IPS-NIHi7 (cell line): ENCODE results near the gene TMED4.

ENCODE experiments used
- DNase-seq: peaks from one replicate; pipeline ENCODE4 v3.0.0; 2012; ENCODE audit warnings: mixed read lengths; ENCODE audit errors: extremely low spot score

TMED4 gene

GRCh38 chr7:44540592-44541027 lies 41.4 kb downstream of the TMED4 start:
- no peak for DNase-seq

GRCh38 chr7:44539669-44540506 lies 42.1 kb downstream of the TMED4 start:
- no peak for DNase-seq

DNA sequence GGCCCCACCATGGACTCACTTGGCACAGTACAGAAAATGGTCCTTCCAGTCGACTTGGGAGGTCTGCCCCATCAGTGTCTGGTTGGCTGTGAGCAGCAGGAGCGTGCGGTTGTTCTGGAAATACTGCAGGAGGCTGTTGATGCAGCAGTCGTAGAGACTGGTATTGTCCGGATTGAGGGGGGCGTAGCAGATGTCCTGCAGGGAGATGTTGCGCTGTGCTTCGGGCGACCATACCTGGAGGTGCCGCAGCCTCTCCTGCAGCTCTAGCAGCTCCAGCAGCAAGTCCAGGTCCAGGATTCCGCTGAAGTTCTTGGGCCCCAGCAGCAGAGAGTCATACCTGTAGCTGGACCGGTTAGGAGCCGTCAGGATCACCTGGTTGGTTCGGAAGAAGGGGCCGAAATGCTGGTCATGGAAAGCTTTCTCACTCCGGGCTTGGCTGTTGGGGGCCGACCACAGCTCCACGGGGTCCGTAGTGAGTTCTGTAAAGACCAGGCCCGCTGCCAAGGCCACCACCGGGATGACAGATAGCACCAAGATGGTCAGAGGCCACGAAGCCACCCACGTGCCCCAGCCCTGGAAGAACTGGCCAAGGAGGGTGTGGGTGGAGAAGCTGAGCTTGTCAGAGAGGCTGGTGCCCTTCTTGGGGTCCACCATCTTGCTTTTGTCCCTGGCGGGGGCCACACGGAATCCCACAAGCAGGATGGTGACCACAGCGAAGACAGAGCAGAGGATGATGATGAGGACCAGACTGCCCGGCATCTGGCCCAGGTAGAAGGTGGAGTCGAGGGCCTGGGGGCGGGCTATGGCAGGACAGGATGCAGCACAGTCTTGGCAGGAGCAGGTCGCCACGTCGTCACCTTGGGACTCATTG lies 43.0 kb downstream of the TMED4 start:
- DNase-seq = peak; percentile 4

DNA sequence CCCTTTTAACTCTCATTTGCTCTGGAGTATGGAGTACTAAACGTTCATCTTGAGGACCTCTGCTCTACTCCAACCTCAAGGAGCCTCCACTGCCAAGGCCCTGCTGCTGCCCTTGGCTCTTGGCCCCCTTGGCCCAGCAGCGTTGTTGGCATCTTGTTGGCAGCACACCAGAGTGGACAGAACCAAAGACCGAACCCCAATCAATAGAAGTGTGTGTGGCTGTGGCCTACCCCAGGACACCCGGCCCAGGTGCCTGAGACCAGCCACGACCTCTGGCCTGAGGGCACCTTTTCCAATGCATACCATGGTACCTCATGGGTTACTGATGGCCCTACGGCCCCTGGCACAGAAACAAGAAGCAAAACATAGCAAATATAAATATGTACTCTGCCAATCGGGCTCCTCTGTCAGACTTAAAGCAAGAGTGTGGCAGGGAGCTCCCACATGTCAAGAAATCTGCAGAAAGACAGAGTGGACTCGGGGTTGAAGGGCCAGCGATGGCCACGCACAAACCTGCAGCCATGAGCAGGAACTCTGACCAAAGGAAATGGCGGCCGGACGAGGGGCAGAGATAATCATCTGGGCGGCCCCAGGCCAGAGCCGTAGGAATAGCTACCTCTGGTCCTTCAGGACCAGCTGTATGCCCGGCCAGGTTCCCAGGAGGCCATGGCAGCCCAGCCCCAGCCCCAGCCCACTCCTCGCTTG lies 43.8 kb downstream of the TMED4 start:
- no peak for DNase-seq

GRCh38 chr7:44537442-44537841 lies 44.6 kb downstream of the TMED4 start:
- no peak for DNase-seq

- peak; percentile 7 for DNase-seq
These were observed 45.9 kb downstream of the TMED4 start for GRCh38 chr7:44536090-44536489.

- DNase-seq = no peak
These were observed 46.5 kb downstream of the TMED4 start for GRCh38 chr7:44535348-44536064.

GRCh38 chr7:44534501-44534900 lies 47.5 kb downstream of the TMED4 start:
- DNase-seq = peak; percentile 98

DNA sequence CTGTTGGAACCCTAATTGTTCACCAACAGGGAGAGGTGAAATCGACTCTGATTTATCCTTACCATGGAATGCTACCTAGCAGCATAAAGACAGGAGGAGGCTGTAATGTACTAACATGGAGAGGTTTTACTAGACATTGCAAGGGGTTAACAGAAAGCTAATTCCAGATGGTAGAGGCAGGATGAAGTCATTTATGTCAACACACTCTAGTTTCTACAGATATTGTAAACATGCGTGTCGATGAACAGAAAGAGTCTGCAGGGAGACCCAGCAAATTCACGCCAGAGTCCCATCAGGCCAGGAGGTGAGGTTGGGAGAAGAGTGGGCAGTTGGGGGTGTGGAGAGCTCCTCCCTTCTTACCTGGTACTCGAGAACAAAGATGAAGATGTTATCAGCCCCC lies 47.9 kb downstream of the TMED4 start:
- no peak for DNase-seq

DNA sequence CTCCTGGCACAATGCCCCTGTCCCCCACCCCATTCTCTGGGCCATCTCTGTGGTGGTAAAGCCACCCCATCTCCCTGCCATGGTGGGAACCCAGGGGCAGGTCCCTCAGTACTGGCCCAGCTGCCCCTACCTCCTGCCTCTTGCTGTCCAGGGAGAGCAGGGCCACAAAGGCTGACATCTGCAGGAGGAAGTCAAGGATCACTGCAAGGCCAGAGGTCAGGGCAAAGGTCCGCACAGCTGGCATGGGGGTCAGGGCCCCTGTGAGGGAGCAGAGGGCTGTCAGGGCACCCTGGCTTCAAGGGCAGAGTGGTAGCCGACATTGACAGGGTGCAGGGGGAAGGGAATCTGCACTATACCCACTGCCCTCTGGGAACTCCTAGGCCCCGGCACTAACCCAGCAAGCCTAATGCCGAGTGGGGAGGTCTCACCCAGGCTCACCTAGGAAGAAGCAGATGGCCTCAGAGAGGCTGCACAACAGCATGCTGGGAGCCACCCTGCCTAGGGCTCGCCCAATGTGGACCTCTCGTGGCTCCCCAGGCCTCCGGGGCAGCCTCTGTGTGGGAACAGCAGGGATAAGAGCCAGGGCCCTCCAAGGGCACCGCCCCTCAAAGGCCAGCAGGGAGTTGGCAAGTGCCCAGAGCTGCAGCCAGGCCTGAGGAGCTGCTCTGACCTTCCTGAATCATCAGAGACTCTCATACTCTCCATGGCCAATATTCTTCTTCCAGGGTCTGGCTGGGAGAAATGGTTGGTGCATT lies 48.6 kb downstream of the TMED4 start:
- no peak for DNase-seq

DNA sequence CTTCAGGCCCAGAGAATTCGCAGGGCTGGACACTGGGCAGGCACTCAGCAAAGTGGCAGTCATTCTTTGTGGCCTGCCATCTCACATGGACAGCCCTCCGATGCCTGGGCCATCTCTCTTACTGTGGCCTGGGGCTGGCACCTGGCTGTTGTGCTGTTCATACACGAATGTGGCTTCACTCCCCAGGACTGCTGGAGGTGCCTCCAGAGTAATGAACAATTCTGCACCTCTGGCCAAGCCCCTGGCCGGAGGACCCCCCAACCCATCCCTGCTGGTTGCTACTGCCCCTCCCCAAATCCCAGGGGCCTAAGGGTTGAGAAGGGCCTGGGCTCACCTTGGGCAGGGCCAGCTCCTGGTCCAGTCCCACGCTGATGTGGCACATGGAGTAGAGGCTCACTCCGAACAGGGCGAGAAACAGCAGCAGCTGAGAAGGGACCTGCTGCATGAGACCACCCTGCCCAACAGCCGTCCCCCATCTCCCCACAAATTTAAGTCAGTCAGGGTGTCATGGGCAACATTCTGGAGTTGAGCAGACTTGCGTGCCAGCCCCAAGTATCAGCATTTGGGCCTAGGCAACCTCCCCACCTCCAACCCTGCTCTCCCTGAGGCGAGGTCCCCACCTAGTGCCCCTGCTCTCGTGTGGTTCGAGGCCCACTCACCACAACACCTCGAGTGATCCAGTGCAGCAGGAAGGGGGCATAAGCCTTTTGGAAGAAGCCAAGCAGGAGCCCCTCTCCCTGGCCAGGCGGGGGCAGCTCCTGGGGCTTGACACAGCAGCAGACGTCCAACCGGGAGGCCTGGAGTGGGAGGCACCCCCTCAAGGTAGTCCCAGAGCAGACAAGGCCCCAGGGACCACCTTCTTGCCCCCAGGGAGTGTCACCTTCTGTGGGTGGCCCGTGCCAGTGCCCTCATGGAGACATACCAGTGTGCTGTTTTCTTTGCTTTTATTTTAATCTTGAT lies 50.3 kb downstream of the TMED4 start:
- DNase-seq = no peak

DNA sequence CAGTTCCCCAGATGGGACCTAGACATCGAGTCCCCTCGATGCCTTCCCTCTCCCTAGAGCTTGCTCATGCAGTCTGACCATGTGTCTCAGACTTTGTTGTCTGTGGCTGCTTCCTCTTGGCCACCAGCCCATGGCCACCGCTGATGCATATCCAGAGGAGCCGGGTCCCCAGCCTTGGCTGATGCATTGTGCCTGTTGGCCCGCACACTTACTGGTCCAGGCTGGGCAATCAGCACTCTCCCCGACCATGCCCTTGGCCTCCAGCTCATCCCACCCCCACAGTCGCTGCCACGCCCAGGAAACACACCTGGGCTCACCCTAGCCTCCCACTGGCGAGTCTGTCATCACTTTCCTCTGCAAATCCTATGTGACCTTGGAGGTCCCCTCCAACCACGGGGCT lies 51.0 kb downstream of the TMED4 start:
- no peak for DNase-seq
